GM18505 (cell line): ENCODE results near the gene AHCTF1.
"Not testable (repeated sequence)": the region's sequence is repeated elsewhere in the genome, so short reads cannot be mapped to it uniquely, and the experiment has no call there.

Experiments used
- ATAC-seq: cut with Tn5 transposase; IDR thresholded peaks from one replicate; pipeline ENCODE4 v1.9.1; 2021; ENCODE audit not compliant: unreplicated experiment
- POLR2A ChIP-seq: IDR thresholded peaks from 4 replicates; pipeline ENCODE4 v1.6.1; 2011; ENCODE audit warnings: borderline replicate concordance; ENCODE audit not compliant: insufficient read depth, insufficient read length; ENCODE audit errors: extremely low read depth

The AHCTF1 gene

DNA sequence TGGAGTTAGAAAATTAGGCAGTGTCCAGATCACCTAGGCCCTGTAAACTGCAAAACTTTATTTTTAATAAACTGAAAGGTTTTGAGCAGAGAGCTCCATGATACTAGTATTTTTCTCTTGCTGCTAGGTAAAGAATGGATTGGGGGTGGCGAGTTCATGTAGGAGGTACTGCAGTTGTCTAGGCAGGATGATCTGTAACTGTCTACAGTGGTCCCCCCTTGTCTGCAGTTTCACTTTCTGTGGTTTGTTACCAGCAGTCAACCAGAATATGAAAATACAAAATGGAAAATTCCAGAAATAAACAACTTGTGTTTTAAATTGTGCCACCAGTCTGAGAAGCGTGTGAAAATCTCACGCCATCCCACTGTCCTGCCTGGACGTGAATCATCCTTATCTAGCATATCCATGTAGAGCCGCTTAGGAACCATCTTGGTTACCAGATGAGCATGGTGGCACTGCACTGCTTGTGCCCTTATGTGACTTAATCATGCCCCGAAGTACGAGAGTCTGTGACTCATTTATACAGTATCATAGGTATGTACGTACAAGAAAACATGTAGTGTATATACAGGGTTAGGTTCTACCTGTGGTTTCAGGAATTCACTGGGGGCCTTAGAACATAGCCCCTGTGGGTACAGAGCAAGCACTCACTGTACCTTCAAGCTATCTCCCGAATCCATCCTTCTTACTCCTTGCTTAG is 94.2 kb downstream of the AHCTF1 start:
- TF ChIP-seq POLR2A, result no peak
- ATAC-seq, result no peak

DNA sequence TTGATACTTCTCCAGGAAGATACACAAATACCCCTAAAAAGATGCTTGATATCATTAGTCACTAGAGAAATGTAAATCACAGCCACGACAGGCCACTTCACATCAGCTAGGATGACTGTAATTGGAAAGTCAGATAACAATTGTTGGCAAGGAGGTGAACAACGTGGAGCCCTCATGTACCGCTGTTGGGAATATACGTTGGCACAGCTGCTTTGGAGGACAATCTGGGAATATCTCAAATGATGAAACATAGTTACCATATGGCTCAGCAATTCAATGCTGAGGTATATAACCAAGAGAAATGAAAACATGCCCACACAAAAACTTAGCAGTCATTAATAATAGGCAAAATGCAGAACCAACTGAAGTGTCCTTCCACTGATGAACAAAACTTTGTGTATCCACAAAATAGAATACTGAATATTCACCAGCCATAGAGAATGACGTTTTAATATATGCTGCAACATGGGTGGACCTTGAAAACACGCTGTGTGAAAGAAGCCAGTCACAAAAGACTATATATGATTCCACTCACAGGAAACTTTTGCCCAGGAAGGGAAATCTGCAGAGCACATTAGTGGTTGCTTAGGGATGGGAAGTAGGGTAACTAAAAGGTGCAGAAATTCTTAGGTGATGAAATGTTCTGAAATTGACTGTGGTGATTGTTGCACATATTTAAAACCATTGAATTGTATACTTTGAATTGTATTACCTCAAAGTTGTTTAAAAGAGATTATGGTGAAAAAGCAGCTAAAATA is 95.4 kb downstream of the AHCTF1 start:
- no peak for TF ChIP-seq POLR2A
- no peak for ATAC-seq

- ATAC-seq, result no peak
- no peak for TF ChIP-seq POLR2A
These were observed 100.2 kb downstream of the AHCTF1 start for GRCh38 chr1:246831543-246831942.

DNA sequence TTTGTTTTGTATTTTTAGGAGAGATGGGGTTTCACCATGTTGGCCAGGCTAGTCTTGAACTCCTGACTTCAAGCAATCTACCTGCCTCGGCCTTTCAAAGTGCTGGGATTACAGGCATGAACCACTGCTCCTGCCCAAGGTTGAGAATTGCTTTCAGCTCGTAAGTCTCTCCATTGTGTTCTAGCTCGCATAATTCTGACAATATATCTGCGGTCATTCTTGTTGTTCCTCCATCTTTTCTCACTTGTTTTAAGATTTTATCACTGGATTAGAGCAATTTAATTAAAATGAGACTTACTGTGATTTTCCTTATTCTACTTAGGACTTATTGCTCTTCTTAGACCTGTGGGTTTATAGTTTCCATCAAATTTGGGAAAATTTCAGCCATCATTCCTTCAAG is 102.9 kb downstream of the AHCTF1 start:
- TF ChIP-seq POLR2A, result no peak
- no peak for ATAC-seq

GRCh38 chr1:246827396-246827795 is 104.4 kb downstream of the AHCTF1 start:
- ATAC-seq, result no peak
- TF ChIP-seq POLR2A, result no peak

GRCh38 chr1:246825557-246826175 is 106.1 kb downstream of the AHCTF1 start:
- no peak for ATAC-seq
- no peak for TF ChIP-seq POLR2A

- no peak for ATAC-seq
- no peak for TF ChIP-seq POLR2A
These were observed 107.2 kb downstream of the AHCTF1 start for GRCh38 chr1:246824541-246824940.

GRCh38 chr1:246822154-246822553 is 109.6 kb downstream of the AHCTF1 start:
- not testable (repeated sequence) for ATAC-seq

GRCh38 chr1:246820666-246821065 is 111.1 kb downstream of the AHCTF1 start:
- TF ChIP-seq POLR2A, result no peak
- no peak for ATAC-seq

GRCh38 chr1:246817778-246818177 is 114.0 kb downstream of the AHCTF1 start:
- ATAC-seq, result not testable (repeated sequence)

DNA sequence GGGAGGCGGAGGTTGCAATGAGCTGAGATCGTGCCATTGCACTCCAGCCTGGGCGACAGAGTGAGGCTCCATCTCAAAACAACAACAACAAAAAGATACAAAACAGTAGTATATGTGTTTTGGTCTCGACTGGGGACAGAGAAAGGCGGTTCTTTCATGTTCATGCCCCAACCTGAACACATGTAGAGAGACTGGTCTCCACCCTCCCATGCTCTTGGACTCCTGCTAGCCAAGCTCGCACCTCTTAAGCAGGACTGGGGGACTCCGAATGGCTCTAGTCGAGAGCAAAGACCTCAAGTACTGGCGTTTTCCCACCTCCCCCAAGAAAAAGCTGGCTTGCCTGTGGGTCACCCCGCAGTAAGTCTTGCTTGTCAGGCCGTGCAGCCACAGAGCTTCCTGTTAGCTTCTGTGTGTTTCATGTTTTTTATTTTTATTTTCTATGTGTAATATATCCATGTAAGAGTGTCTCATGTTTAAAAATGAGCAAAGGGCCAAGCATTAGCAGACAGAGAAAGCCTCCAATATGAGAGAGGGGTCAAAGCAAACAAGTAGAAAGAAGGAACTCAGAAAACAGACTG is 116.0 kb downstream of the AHCTF1 start:
- TF ChIP-seq POLR2A, result no peak
- peak; percentile 75 for ATAC-seq

DNA sequence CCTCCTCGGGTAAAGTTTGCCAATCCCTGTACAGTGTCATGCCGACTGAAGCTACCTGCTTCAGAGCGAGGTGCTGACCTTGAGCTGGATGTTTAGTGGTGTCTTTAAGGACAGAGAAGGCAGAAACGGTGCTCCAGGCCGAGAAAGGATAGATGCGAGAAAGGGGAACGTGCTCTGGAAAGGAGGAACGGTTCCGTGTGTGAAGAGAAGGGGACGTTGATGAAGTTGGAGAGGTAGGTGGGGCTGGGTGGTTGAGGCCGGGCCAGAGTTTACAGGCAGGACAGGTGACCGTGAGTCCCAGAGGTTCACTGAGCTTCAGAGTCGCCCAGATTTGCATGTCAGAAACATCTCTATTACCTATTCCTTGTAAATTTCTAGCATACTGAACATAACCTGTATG is 116.9 kb downstream of the AHCTF1 start:
- no peak for ATAC-seq
- no peak for TF ChIP-seq POLR2A

GRCh38 chr1:246813325-246813724 is 118.4 kb downstream of the AHCTF1 start:
- ATAC-seq, result not testable (repeated sequence)

DNA sequence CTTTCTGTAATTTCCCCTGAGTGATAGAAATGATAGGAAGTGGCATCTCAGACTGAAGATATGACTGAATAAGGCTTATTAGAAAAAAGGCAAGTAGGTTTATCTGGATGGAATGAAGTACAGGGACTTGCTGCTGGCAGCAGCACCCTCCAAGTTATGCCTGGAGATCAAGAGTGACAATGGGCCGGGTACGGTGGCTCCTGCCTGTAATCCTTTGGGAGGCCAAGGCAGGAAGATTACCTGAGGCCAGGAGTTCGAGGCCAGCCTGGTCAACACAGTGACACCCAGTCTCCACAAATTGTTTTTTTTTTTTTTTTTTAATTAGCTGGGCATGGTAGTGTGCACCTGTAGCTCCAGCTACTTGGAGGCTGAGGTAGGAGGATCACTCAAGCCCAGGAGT is 119.8 kb downstream of the AHCTF1 start:
- no peak for TF ChIP-seq POLR2A

More for the DNA sequence above, 119.8 kb downstream of the AHCTF1 start:
- no peak for ATAC-seq
